Endometrial microvascular endothelial cells (primary cell): ENCODE measurements around the gene GOLGA5. TPM values are rescaled to one million over a fixed set of nuclear protein-coding genes. Genes with fewer than 3 reads are reported as not detected.
"Not testable (repeated sequence)": the region's sequence is repeated elsewhere in the genome, so short reads cannot be mapped to it uniquely, and the experiment has no call there.

Experiments
- in situ Hi-C: cut with HindIII; loops from 2 replicates; pipeline ENCODE4 v1.10.0; 2017; ENCODE audit warnings: low sequenced_read_pairs, low pct_unique_long_range_greater_than_20kb; ENCODE audit errors: inconsistent ontology term
- total RNA-seq: library from RNA; depleted of rRNA; stranded (reverse); fragments of >200 nt; gene quantifications from one replicate; pipeline ENCODE4 v1.2.3, GENCODE V29; 2015; ENCODE audit errors: inconsistent ontology term

Gene GOLGA5, protein sequence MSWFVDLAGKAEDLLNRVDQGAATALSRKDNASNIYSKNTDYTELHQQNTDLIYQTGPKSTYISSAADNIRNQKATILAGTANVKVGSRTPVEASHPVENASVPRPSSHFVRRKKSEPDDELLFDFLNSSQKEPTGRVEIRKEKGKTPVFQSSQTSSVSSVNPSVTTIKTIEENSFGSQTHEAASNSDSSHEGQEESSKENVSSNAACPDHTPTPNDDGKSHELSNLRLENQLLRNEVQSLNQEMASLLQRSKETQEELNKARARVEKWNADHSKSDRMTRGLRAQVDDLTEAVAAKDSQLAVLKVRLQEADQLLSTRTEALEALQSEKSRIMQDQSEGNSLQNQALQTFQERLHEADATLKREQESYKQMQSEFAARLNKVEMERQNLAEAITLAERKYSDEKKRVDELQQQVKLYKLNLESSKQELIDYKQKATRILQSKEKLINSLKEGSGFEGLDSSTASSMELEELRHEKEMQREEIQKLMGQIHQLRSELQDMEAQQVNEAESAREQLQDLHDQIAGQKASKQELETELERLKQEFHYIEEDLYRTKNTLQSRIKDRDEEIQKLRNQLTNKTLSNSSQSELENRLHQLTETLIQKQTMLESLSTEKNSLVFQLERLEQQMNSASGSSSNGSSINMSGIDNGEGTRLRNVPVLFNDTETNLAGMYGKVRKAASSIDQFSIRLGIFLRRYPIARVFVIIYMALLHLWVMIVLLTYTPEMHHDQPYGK
- total RNA-seq = 29.3 TPM

DNA sequence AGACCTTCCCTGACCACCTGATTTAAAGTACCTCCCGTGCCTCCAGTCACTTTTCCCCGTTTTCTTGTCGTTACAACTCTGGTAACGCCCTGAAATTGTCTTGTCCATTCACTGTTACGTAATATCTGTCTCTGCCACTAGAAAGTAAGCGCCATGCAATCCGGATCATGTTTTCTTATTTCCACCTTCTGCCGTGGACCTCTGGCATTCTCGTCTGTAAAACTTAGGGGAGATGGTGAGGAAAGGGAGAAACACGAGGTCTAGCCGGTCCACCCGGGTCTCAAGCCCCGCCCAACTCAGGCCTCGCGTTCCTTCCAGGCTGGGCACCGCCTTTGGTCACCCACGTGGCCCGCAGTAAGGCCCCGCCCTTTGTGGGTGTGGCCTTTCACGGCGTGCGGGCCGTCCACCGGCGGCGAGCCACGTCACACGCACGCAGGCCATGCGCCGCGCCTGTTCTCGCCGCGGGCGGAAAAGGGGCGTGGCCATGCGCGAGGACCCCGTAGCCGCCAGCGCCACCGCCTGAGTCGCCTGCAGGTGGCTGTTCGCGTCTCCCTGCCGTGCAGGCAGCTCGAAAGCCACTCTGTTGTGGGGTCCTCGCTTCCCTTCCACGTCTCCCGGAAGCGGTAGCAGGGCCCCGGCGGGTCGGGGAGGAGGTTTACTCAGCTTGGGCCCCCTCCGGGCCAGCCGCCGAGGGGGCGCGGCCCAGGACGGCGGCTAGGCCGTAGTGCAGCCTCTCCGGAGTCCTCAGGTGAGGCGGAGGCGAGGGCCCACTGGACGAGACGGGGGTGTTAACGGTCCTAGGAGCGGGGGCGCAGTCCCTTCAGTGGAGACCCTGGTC, at the start of gene GOLGA5:
TSS of gene GOLGA5 (plus strand) at position 597 of the 838 bp plus-strand sequence. CDS start 3,133 bp downstream, outside the sequence.
- in situ Hi-C loops = no loop called here

DNA sequence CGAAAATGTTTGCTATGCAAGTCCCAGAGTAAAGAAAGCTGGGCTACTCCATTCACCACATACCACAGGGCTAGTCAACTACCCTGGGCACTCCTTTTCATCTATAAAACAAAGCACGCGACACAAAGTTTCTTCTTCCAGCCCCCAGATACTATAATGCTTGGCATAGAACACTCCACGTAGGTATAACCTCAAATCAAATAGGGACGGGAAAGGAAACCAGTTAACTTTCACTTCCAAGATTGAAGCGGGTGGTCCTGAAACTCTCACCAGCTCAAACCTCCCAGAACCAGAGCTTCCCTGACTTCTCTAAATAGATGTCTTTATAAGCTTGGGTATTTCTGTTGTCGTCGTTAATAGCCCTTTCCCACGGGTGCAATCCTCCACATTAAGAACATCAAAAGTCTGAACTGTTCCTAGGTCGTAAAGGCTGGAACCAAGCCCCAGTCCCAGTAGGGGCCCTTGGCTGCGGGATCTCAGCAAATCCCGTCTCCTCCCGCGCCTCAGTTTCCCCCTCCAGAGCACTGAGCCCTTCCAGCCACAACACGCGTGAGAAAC, 46.3 kb upstream of the GOLGA5 start:
- in situ Hi-C loops = no loop called here

DNA sequence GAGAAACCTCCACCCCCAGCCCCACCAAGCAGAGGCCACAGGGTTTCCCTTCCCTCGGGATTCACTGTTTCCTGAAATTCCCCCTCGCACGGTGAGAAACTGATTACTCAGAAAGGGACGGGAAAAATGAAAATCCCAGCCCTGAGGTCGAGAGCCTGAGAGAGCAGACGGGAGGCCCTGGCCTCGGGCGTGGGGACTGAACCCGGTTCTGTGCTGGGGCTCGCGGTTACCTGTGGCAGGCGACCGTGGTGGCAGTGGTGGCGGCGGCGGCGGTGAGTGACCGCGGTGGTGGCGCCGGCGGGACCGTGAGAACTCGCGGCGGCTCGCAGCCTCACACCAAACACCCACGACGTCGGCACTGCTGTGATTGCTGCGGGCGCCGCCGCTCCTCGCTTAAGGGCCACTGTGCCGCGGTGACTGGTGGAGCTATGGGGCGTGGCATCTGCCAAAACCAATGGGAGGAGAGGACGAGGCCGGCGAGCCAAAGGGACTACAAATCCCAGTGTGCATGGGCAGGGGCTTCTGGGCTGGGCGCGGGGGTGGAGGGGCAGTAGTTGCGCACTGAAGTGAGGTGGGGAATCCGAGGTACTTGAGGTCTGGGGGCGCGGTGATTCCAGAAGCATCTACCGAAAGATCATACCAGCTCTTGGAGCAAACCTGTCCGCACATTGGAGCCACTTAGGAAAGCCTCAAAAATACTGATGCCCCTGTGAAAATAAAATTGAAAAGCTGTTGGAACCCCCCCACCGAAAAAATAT, 45.7 kb upstream of the GOLGA5 start, which contains the start of gene LGMN:
TSS of gene LGMN (minus strand) at position 369 of the 758 bp plus-strand sequence. CDS start 15,841 bp downstream, outside the sequence.
- in situ Hi-C loops = no loop called here

DNA sequence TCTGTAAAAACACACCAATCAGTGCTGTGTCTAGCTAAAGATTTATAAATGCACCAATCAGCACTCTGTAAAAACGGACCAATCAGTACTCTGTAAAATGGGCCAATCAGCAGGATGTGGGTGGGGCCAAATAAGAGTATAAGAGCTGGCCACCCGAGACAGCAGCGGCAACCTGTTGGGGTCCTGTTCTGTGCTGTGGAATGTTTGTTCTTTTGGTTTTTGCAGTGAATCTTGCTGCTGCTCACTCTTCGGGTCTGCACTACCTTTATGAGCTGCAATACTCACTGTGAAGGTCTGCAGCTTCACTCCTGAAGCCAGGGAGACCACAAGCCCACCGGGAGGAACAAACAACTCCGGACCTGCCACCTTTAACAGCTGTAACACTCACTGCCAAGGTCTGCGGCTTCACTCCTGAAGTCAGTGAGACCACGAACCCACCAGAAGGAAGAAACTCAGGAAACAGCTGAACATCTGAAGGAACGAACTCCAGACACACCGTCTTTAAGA, 43.8 kb upstream of the GOLGA5 start:
- in situ Hi-C loops = not testable (repeated sequence)

DNA sequence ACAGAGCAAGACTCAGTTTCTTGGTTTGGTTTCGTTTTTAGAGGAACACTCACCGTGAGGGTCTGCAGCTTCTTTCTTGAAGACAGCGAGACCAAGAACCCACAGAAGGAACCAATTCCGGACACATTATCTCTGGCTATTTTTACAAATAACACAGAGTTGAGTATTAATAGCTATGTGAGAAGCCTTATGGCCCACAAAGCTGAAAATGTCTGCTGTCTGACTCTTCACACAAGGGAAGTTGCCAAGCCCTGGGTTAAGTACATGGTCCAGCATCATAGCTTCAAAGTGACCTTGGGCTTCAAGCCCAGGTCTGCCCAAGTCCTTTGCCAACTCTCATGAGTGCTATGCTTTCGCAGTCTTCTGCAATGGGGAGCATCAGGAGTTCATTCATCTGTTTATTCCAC, 43.1 kb upstream of the GOLGA5 start:
- in situ Hi-C loops = no loop called here

DNA sequence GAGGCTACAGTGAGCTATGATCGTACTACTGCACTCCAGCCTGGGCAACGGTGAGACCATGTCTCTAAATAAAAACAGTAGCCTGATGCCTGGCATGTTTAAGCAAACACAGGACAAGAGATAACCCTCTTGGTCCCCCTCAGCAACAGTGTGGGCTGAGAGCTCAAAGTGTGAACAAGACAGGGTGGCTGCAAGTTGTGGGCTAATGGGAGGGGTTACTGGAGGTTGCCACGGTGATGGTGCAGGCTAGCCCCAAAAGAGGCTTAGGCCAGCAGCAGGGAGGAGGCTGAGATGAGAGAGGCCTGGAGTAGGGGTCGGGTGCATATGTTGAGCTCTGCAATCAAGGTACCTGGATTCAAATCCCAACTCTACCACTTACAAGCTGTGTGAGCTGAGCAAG, 42.3 kb upstream of the GOLGA5 start:
- in situ Hi-C loops = no loop called here

DNA sequence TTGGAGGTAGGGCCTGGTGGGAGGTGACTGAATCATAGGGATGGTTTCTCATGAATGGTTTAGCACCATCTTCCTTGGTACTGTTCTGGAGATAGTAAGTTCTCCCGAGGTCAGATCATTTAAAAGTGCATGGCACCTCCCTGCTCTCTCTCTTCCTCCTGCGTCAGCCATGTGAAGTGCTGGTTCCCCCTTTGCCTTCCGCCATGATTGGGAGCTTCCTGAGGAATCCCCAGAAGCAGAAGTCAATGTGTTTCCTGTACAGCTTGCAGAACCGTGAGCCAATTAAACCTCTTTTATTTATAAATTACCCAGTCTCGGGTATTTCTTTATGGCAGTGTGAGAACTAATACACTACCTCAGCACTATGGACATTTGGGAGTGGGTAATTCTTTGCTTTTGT, 40.9 kb upstream of the GOLGA5 start:
- in situ Hi-C loops = no loop called here

DNA sequence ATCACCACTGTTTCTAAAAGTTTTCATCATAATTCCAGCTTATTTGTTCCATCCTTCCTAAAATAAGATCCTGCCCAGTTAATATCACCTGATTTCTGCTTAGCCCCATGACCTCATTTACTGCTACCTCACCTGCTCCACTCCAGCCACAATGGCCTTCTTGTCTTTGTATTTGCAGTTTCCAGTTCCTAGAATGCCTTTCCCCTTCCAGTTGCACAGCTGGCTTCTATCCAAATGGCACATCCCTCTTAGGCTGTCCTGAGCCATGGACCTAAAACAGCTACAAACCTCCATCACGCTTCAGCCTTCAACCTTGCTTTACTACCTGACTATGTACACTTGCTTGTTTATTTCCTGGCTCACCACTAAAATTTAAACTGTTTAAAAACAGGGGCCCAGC, 39.1 kb upstream of the GOLGA5 start:
- in situ Hi-C loops = no loop called here

DNA sequence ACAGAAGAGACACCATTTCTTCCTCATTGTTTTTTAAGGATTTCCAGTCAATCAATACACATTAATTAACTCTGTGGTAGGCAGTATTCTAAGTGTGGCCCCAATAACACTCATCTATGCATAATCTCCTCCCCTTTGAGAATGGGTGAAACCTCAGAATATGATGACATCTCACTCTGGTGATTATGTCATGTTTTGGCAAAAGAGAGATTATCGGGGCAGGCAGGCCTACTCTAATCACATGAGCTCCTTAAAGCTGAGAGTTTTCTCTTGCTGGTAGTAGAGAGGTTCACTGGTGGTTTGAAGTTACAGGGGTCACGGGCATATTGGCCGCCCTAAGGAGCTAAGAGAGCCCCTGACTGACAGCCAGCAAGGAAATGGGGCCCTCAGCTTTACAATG, 38.6 kb upstream of the GOLGA5 start:
- in situ Hi-C loops = no loop called here

DNA sequence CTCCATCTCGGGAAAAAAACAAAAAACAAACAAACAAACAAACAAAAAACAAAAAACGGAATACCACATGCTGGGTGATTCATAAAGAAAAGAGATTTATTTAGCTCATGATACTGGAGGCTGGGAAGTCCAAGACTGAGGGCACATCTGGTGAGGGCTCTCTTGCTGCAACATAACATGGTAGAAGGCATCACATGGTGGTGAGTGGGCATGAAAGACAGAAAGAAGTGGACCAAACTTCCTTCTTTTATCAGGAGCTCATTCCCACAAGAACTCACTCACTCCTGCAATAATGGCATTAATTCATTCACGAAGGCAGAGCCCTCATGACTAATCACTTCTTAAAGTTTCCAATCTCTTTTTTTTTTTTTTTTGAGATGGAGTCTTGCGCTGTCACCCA, 37.7 kb upstream of the GOLGA5 start:
- in situ Hi-C loops = no loop called here

DNA sequence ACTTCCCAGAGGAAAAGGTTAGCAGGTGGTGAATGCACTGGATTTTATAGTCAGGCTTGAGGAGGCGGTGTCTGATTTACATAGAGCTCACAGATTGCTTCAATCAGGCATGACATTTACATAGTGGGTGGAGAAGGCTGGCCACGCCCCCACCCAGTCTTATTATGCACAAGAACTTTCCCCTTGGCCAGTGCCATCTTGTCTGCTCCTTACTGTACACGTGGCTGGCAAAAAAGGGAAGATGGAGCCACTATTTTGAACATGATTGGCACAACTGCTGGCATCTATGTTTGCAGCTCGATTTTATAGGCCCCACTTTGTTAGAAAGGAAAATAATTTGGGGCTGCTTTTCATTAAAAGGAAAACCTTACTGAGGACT, 34.8 kb upstream of the GOLGA5 start:
- in situ Hi-C loops = no loop called here

DNA sequence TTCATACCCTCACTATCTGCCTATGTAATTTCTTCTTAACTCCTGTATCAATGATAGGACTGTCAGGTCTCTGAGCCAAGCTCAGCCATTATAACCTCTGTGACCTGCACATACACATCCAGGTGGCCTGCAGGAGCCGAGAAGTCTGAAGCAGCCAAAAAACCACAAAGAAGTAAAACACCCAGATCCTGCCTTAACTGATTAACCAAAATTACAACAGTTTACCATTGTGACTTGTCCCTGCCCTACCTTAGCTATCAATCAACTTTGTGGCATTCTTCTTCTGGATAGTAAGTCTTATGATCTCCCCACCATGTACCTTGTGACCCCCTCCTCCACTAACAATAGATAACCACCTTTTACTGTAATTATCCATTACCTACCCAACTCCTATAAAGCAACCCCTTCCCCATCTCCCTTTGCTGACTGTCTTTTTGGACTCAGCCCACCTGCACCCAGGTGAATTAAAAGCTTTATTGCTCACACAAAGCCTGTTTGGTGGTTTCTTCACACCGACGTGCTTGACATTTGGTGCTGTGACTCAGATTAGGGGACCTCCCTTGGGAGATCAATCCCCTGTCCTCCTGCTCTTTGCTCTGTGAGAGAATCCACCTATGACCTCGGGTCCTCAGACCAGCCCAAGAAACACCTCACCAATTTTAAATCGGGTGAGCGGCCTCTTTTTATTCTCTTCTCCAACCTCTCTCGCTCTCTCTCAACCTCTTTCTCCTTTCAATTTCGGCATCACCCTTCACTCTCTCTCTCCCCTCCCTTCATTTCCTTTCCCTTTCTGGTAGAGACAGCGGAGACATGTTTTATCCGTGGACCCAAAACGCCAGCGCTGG, 34.2 kb upstream of the GOLGA5 start:
- in situ Hi-C loops = no loop called here

DNA sequence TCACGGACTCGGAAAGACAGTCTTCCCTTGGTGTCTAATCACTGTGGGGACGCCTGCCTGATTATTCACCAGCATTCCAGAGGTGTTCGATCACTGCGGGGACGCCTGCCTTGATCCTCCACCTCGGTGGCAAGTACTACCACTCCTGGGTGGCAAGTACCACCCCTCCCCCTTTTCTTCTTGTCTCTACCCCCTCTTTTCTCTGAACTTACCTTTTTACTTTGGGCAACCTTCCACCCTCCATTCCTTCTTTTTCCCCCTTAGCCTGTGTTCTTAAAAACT, 33.6 kb upstream of the GOLGA5 start:
- in situ Hi-C loops = no loop called here

DNA sequence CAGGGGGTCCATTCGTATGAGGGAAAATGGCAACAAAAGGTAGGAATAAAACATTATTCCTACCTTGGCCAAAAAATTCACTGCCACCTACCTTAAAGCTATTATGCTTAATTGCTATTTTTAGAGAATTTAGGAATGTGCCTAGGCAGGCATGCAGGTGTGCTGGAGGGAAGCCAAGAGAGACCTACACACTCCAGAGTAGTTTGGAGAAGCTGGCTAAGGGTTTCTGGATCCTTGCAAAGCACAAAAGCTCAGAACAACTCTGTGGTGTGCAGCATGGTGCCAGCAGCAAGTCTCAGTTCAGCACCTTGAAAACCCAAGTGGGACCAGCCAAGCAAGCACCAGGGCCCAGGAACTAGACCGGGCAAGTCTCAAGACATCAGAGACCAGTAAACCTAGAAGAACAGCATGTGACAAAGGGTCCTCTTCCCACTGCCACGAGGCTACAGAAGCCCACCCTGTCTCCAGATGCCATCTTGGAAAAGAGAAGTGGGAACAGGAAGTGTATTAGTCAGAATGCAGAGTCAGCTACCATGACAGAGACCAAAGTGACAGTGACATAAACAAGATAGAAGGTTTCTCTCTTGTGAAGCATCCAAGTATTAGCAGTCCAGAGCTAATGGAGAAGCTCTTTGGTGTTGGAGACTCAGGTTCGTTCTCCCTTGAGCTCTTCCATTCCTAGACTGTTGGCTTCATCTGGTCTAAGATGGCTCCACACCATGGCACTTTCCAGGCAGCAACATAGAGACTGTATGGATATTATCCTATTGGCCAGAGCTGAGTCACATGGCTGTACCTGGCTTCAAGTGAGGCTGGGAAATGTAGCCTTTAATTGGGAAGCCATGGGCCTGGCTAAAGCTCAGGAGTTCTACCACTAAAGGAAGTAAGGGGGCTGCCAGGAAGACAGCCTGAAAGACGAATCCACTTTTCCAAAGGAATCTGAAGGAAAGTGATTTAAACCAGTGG, 30.2 kb upstream of the GOLGA5 start:
- in situ Hi-C loops = not testable (repeated sequence)

DNA sequence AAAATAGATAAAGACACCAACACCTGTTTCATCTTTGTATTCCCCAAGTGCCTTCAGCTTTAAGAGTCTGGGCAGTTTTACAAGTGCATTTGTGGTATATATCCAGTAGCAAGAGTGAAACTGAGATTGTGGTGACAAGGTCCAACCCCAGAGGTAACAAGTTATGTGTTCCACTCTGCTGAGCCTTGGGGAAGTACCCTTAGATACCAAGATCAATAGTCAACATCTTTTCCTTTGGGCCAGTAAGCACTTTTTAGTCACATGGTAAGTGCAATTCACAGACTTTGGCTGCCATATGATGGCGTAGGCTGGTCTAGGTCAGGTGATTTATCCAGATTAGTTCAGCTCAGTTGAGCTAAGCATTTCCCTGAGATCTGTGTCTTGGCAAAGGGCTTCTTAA, 25.9 kb upstream of the GOLGA5 start:
- in situ Hi-C loops = not testable (repeated sequence)

DNA sequence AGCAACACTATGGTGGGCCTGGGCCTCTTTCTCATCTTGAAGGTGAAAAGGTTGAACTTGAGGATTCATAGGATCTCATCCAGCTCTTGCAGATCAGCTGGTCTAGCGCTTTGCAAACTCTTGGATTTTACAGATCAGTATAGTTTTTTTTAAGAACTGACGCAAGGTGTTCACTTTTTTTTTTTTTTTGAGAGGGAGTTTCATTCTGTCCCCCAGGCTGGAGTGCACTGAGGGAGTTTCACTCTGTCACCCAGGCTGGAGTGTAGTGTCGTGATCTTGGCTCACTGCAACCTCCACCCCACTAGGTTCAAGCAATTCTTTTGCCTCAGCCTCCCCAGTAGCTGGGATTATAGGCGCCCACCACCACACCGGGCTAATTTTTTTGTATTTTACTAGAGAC, 25.3 kb upstream of the GOLGA5 start:
- in situ Hi-C loops = no loop called here

DNA sequence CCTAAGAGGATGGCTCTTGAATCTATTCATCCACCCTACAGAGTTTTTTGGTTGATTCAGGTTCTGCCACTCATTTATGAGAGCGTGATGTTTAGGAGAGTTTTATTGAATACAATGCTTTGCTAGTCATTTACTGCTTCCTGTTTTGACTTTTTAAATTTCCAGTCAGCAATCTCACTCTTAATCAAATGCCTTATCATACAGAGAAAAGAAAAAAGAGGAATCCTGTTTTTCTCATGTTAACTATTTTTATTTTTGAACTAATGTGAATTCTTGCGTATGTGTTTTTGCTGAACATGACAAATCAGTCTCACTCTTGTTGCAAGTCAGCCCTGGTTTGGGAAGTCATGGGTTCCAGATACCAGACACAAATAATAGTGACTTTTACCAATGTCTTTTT, 23.6 kb upstream of the GOLGA5 start:
- in situ Hi-C loops = no loop called here
